Lower lobe of right lung (tissue), 2 donors: ENCODE data around the gene ANKDD1A. TPM values are rescaled to one million over a fixed set of nuclear protein-coding genes. Genes with fewer than 3 reads are reported as not detected.

ENCODE experiments used
- ATAC-seq, 2 donors: fragments of 200-7000 bp; cut with Tn5 transposase; one replicate each; pipeline ENCODE4 v1.9.1; 2020 to 2022; ENCODE audit warnings: mild to moderate bottlenecking in 2 of 2, moderate library complexity in 2 of 2
- DNase-seq: peaks from one replicate; pipeline ENCODE4 v3.0.0-alpha.2; 2020
- H3K27ac ChIP-seq: fragments of 200-600 bp; one replicate; pipeline ENCODE4 v1.8.0; 2022
- H3K27me3 ChIP-seq: fragments of 200-600 bp; one replicate; pipeline ENCODE4 v1.8.0; 2022; ENCODE audit warnings: low read depth
- H3K36me3 ChIP-seq: fragments of 200-600 bp; one replicate; pipeline ENCODE4 v1.8.0; 2022; ENCODE audit warnings: mild to moderate bottlenecking
- H3K4me1 ChIP-seq: fragments of 200-600 bp; one replicate; pipeline ENCODE4 v1.8.0; 2022
- H3K4me3 ChIP-seq: fragments of 200-600 bp; one replicate; pipeline ENCODE4 v1.8.0; 2022; ENCODE audit warnings: mild to moderate bottlenecking
- H3K9me3 ChIP-seq: fragments of 200-600 bp; one replicate; pipeline ENCODE4 v1.8.0; 2022
- CTCF ChIP-seq: fragments of 200-600 bp; IDR thresholded peaks from one replicate; pipeline ENCODE4 v1.8.0; 2022; ENCODE audit warnings: antibody characterized with exemption, mild to moderate bottlenecking
- intact Hi-C: fragments of 100-400 bp; cut with DNase I; formaldehyde crosslinking; loops from one replicate; pipeline ENCODE4 v1.11.0; 2022
- total RNA-seq: library from RNA; stranded (reverse); fragmentation: NEBNext Ultra II Directional; extraction: Animal tissue kit (Norgen Biotek cat#: 25700); gene quantifications from one replicate; pipeline ENCODE4 v1.2.1, GENCODE V29; 2021
- donor health status: DM: no; HTN: yes; CAD: no; lungs with severe emphysema.

The ANKDD1A gene
- total RNA-seq, 1 donor from 2014 or later = 5.0 TPM

- no peak for TF ChIP-seq CTCF
- H3K27me3 ChIP-seq = no peaks in the 10 kb centered on the region
Measured at GRCh38 chr15:64944961-64945360, 33.3 kb downstream of the ANKDD1A start.

GRCh38 chr15:64947211-64947610 lies 35.5 kb downstream of the ANKDD1A start:
- H3K4me1 ChIP-seq = no peaks in the 10 kb centered on the region
- no peak for TF ChIP-seq CTCF
- intact Hi-C loops = no loop called here
- no peaks in the 10 kb centered on the region for H3K27me3 ChIP-seq
- peaks cover 9% of the 10 kb centered on the region for H3K36me3 ChIP-seq
- H3K4me3 ChIP-seq = no peak overlapping the region
- ATAC-seq (peak in 1 of 2 donors; percentile 13), DNase-seq (no peak)
- H3K27ac ChIP-seq = no peak overlapping the region
- H3K9me3 ChIP-seq = no peaks in the 10 kb centered on the region

More at GRCh38 chr15:64944961-64945360, 33.3 kb downstream of the ANKDD1A start:
- DNase-seq (no peak), ATAC-seq (no peak)
- Histone ChIP-seq H3K9me3 (no peaks in the 10 kb centered on the region), H3K4me1 (no peaks in the 10 kb centered on the region), H3K4me3 (no peak overlapping the region), H3K36me3 (peaks cover 9% of the 10 kb centered on the region), H3K27ac (no peak overlapping the region)
- intact Hi-C loops = no loop called here

GRCh38 chr15:64948916-64949315 lies 37.2 kb downstream of the ANKDD1A start:
- no peak for TF ChIP-seq CTCF
- Histone ChIP-seq H3K27me3 (no peaks in the 10 kb centered on the region), H3K4me1 (no peaks in the 10 kb centered on the region), H3K9me3 (no peaks in the 10 kb centered on the region), H3K27ac (no peak overlapping the region), H3K36me3 (peaks cover 7% of the 10 kb centered on the region), H3K4me3 (no peak overlapping the region)
- DNase-seq (no peak), ATAC-seq (no peak)
- intact Hi-C loops = no loop called here

- TF ChIP-seq CTCF = no peak
- ATAC-seq (peak in 1 of 2 donors; percentile 14), DNase-seq (no peak)
- intact Hi-C loops = no loop called here
- H3K4me1 ChIP-seq = no peaks in the 10 kb centered on the region
- H3K36me3 ChIP-seq = peaks cover 6% of the 10 kb centered on the region
- no peaks in the 10 kb centered on the region for H3K27me3 ChIP-seq
- H3K27ac ChIP-seq = no peak overlapping the region
- H3K9me3 ChIP-seq = no peaks in the 10 kb centered on the region
- no peak overlapping the region for H3K4me3 ChIP-seq
Measured at GRCh38 chr15:64949383-64950186, 37.9 kb downstream of the ANKDD1A start.

- no peak overlapping the region for H3K27ac ChIP-seq
- no peaks in the 10 kb centered on the region for H3K9me3 ChIP-seq
- H3K36me3 ChIP-seq = peaks cover 15% of the 10 kb centered on the region
- ATAC-seq (no peak), DNase-seq (no peak)
- no peak for TF ChIP-seq CTCF
- no peak overlapping the region for H3K4me3 ChIP-seq
- no peaks in the 10 kb centered on the region for H3K27me3 ChIP-seq
- H3K4me1 ChIP-seq = no peaks in the 10 kb centered on the region
- intact Hi-C loops = no loop called here
Measured at GRCh38 chr15:64950888-64951287, 39.2 kb downstream of the ANKDD1A start.
